Spleen (tissue), 11 donors: ENCODE data around the gene SDF2L1. TPM values are rescaled to one million over a fixed set of nuclear protein-coding genes. Genes with fewer than 3 reads are reported as not detected.
"Not testable (repeated sequence)": the region's sequence is repeated elsewhere in the genome, so short reads cannot be mapped to it uniquely, and the experiment has no call there.

Source experiments
- DNase-seq: peaks from one replicate; pipeline ENCODE4 v3.0.0-alpha.2; 2020
- H3K27ac ChIP-seq, 8 donors: fragments of 200-600 bp; sonication (generic) in 7 of 8; 1 replicate in 4 of 8; 2 replicates in 4 of 8; pipeline versions ENCODE4 v1.5.0 to v1.8.0; 2016 to 2021; ENCODE audit warnings: inconsistent platforms in 4 of 8, mild to moderate bottlenecking in 4 of 8, moderate library complexity in 1 of 8
- H3K27me3 ChIP-seq, 7 donors: fragments of 200-600 bp; sonication (generic) in 6 of 7; replicated peaks in 1 of 7; 1 replicate in 4 of 7; 2 replicates in 3 of 7; pipeline versions ENCODE4 v1.5.0 to v1.8.0; 2016 to 2021; ENCODE audit warnings: inconsistent platforms in 3 of 7, mild to moderate bottlenecking in 1 of 7
- H3K36me3 ChIP-seq, 6 donors: fragments of 200-600 bp; sonication (generic) in 5 of 6; 1 replicate in 4 of 6; 2 replicates in 2 of 6; pipeline versions ENCODE4 v1.5.0 to v1.8.0; 2016 to 2021; ENCODE audit warnings: inconsistent platforms in 2 of 6
- H3K4me1 ChIP-seq, 6 donors: fragments of 200-600 bp; sonication (generic) in 5 of 6; 1 replicate in 3 of 6; 2 replicates in 3 of 6; pipeline versions ENCODE4 v1.5.0 to v1.8.0; 2016 to 2021; ENCODE audit warnings: inconsistent platforms in 3 of 6
- H3K4me3 ChIP-seq, 8 donors: fragments of 200-600 bp; sonication (generic) in 7 of 8; 1 replicate in 4 of 8; 2 replicates in 4 of 8; pipeline versions ENCODE4 v1.5.0 to v1.8.0; 2016 to 2021; ENCODE audit warnings: inconsistent platforms in 4 of 8, mild to moderate bottlenecking in 4 of 8, moderate library complexity in 2 of 8
- H3K9me3 ChIP-seq, 8 donors: fragments of 200-600 bp; sonication (generic) in 7 of 8; 1 replicate in 4 of 8; 2 replicates in 4 of 8; pipeline versions ENCODE4 v1.5.0 to v1.8.0; 2016 to 2021; ENCODE audit warnings: inconsistent platforms in 4 of 8
- CTCF ChIP-seq, 11 experiments: fragments of 200-600 bp in 7 of 11; fragments of 450-650 bp in 4 of 11; sonication (generic) in 4 of 11; IDR thresholded peaks in 8 of 11; conservative IDR thresholded peaks in 3 of 11; 1 replicate in 7 of 11; 2 replicates in 4 of 11; pipeline versions ENCODE4 v1.4.0 to v1.8.0; 2016 to 2021; ENCODE audit warnings: antibody characterized with exemption in 11 of 11, inconsistent platforms in 4 of 11, mild to moderate bottlenecking in 1 of 11
- POLR2A ChIP-seq, 3 donors: fragments of 450-650 bp; IDR thresholded peaks; one replicate each; pipeline ENCODE4 v1.5.1; 2017; ENCODE audit warnings: antibody characterized with exemption in 3 of 3, mild to moderate bottlenecking in 1 of 3
- POLR2AphosphoS5 ChIP-seq, 3 donors: sonication (generic); formaldehyde crosslinking; IDR thresholded peaks; one replicate each; pipeline ENCODE4 v1.5.1; 2017; ENCODE audit warnings: antibody characterized with exemption in 3 of 3
- WGBS, 5 donors: extraction: QIAGEN DNeasy Blood & Tissue Kit in 3 of 5; methylation state at CpG; one replicate each; pipeline versions ENCODE4 v1.1.5 to v1.1.7; 2013 to 2018; 5-methylcytosine and 5-hydroxymethylcytosine counted together
- intact Hi-C: fragments of 100-400 bp; cut with DNase I; formaldehyde crosslinking; loops from one replicate; pipeline ENCODE4 v1.15.0; 2023; ENCODE audit warnings: low total_unique reads
- polyA plus RNA-seq, 3 donors: library from polyadenylated mRNA; stranded (reverse); fragments of 200-250 nt; gene quantifications; one replicate each; pipeline ENCODE4 v1.2.1, GENCODE V29; 2013
- total RNA-seq, 7 donors: library from RNA; depleted of rRNA in 3 of 7; stranded (reverse); fragments of >200 nt in 3 of 7; fragmentation: NEBNext Ultra II Directional in 4 of 7; extraction: Animal tissue kit (Norgen Biotek cat#: 25700) in 4 of 7; gene quantifications; one replicate each; pipeline versions ENCODE4 v1.1.0 to v1.2.1, GENCODE V29; 2016 to 2021
- donor health status: healthy with polysubstance abuse.
- donor health status: DM: no; HTN: no; CAD: no; lungs with moderate emphysema.
- donor health status: DM: no; HTN: no; CAD: no.
- donor health status: Bipolar disorder and iron deficiency.
- donor health status: healthy.
- donor health status: DM: no; HTN: no; CAD: no.
- donor health status: DM: yes; HTN: yes; CAD: no.

The SDF2L1 gene
- total and polyA plus RNA-seq, 10 donors, result 16.6 to 51.9 (median 35.6) TPM

GRCh38 chr22:21594865-21595452, 47.1 kb upstream of the SDF2L1 start:
- no peaks in the 10 kb centered on the region for H3K27me3 ChIP-seq
- intact Hi-C loops, result no loop called here
- no peak overlapping the region for H3K4me3 ChIP-seq
- WGBS, 5 donors, result 89 to 94% (median 90%) methylated on average over 5 of the region's 5 CpGs
- no peak for DNase-seq
- H3K4me1 ChIP-seq, result peaks cover 11 to 93% (median 51%) of the 10 kb centered on the region in 6 donors
- no peaks in the 10 kb centered on the region for H3K9me3 ChIP-seq
- peaks cover 0 to 85% (median 39%) of the 10 kb centered on the region in 6 donors for H3K36me3 ChIP-seq
- H3K27ac ChIP-seq, result no peak overlapping the region
- no peak for TF ChIP-seq CTCF (IDR thresholded peaks at IDR 0.05 in 8 of 11, conservative IDR thresholded peaks at IDR 0.05 in 3 of 11)
- TF ChIP-seq POLR2AphosphoS5 (IDR thresholded peaks at IDR 0.05), result no peak
- TF ChIP-seq POLR2A (IDR thresholded peaks at IDR 0.05), result no peak

- 84 to 94% (median 91%) methylated on average over 13 of the region's 13 CpGs for WGBS, 5 donors
- intact Hi-C loops, H3K27me3 ChIP-seq, DNase-seq, H3K27ac ChIP-seq, H3K9me3 ChIP-seq, H3K4me3 ChIP-seq: not testable (repeated sequence)
- Histone ChIP-seq H3K36me3 (peaks cover 0 to 77% (median 39%) of the 10 kb centered on the region in 6 donors), H3K4me1 (peaks cover 6 to 93% (median 42%) of the 10 kb centered on the region in 6 donors)
These were observed 45.6 kb upstream of the SDF2L1 start for GRCh38 chr22:21596356-21597135.

- peaks cover 0 to 74% (median 34%) of the 10 kb centered on the region in 6 donors for H3K36me3 ChIP-seq
- no peak for DNase-seq
- H3K9me3 ChIP-seq, result no peaks in the 10 kb centered on the region
- H3K4me3 ChIP-seq, result no peak overlapping the region
- intact Hi-C loops, result no loop called here
- no peak for TF ChIP-seq POLR2AphosphoS5 (IDR thresholded peaks at IDR 0.05)
- no peak for TF ChIP-seq POLR2A (IDR thresholded peaks at IDR 0.05)
- no peak for TF ChIP-seq CTCF (IDR thresholded peaks at IDR 0.05 in 8 of 11, conservative IDR thresholded peaks at IDR 0.05 in 3 of 11)
- 73 to 94% (median 86%) methylated on average over 3 of the region's 3 CpGs for WGBS, 5 donors
- H3K4me1 ChIP-seq, result peaks cover 5 to 93% (median 33%) of the 10 kb centered on the region in 6 donors
- no peaks in the 10 kb centered on the region for H3K27me3 ChIP-seq
- no peak overlapping the region for H3K27ac ChIP-seq
These were observed 43.8 kb upstream of the SDF2L1 start for GRCh38 chr22:21598302-21598701.

- WGBS, 5 donors, result 76 to 79% (median 78%) methylated on average over 6 of the region's 6 CpGs
- H3K36me3 ChIP-seq, result peaks cover 0 to 65% (median 24%) of the 10 kb centered on the region in 6 donors
These were observed 42.8 kb upstream of the SDF2L1 start for GRCh38 chr22:21599053-21599893.

More at GRCh38 chr22:21599053-21599893, 42.8 kb upstream of the SDF2L1 start:
- Histone ChIP-seq H3K9me3 (no peaks in the 10 kb centered on the region), H3K27ac (peak overlapping the region in 4 of 8 donors; percentile 11 to 21 (median 16)), H3K4me1 (peaks cover 5 to 93% (median 31%) of the 10 kb centered on the region in 6 donors), H3K4me3 (no peak overlapping the region), H3K27me3 (no peaks in the 10 kb centered on the region)
- intact Hi-C loops, result no loop called here
- no peak for DNase-seq
- TF ChIP-seq POLR2A (IDR thresholded peaks at IDR 0.05) (no peak), POLR2AphosphoS5 (IDR thresholded peaks at IDR 0.05) (no peak), CTCF (IDR thresholded peaks at IDR 0.05 in 8 of 11, conservative IDR thresholded peaks at IDR 0.05 in 3 of 11) (no peak)
